Gastrocnemius medialis (tissue), 4 donors: ENCODE results near the gene MAP3K4. TPM values are rescaled to one million over a fixed set of nuclear protein-coding genes. Genes with fewer than 3 reads are reported as not detected.

Source experiments
- ATAC-seq, 2 donors: fragments of 150-250 bp; one replicate each; pipeline ENCODE4 v1.9.1; 2016
- DNase-seq, 2 donors: peaks; one replicate each; pipeline ENCODE4 v3.0.0-alpha.2; 2019
- H3K27ac ChIP-seq, 4 donors: fragments of 200-600 bp; sonication (generic); 1 replicate in 1 of 4; 2 replicates in 3 of 4; pipeline ENCODE4 v1.5.1; 2016 to 2018; ENCODE audit warnings: mild to moderate bottlenecking in 2 of 4, moderate library complexity in 1 of 4
- H3K27me3 ChIP-seq, 3 donors: fragments of 200-600 bp; sonication (generic) in 2 of 3; 1 replicate in 1 of 3; 2 replicates in 2 of 3; pipeline versions ENCODE4 v1.5.1 to v1.6.0; 2016 to 2019; ENCODE audit warnings: mild to moderate bottlenecking in 1 of 3, moderate library complexity in 1 of 3
- H3K36me3 ChIP-seq, 2 donors: fragments of 200-600 bp; sonication (generic) in 1 of 2; one replicate each; pipeline ENCODE4 v1.5.1; 2017 to 2018
- H3K4me1 ChIP-seq, 2 donors: fragments of 200-600 bp; sonication (generic) in 1 of 2; one replicate each; pipeline ENCODE4 v1.5.1; 2016 to 2017; ENCODE audit warnings: mild to moderate bottlenecking in 2 of 2
- H3K4me3 ChIP-seq, 4 donors: fragments of 200-600 bp; sonication (generic) in 3 of 4; 1 replicate in 1 of 4; 2 replicates in 3 of 4; pipeline ENCODE4 v1.5.1; 2016 to 2019; ENCODE audit warnings: mild to moderate bottlenecking in 2 of 4
- H3K9me3 ChIP-seq, 3 donors: fragments of 200-600 bp; sonication (generic) in 2 of 3; 1 replicate in 1 of 3; 2 replicates in 2 of 3; pipeline ENCODE4 v1.5.1; 2016 to 2019
- CTCF ChIP-seq, 5 experiments: fragments of 450-650 bp in 3 of 5; fragments of 200-600 bp in 2 of 5; sonication (generic) in 2 of 5; IDR thresholded peaks in 4 of 5; conservative IDR thresholded peaks in 1 of 5; 1 replicate in 4 of 5; 2 replicates in 1 of 5; pipeline ENCODE4 v1.5.1; 2016 to 2019; ENCODE audit warnings: antibody characterized with exemption in 5 of 5, mild to moderate bottlenecking in 3 of 5, moderate library complexity in 3 of 5
- POLR2A ChIP-seq, 2 donors: fragments of 450-650 bp; IDR thresholded peaks; one replicate each; pipeline ENCODE4 v1.6.1; 2017; ENCODE audit warnings: antibody characterized with exemption in 2 of 2, mild to moderate bottlenecking in 2 of 2, moderate library complexity in 2 of 2
- in situ Hi-C, 4 donors: fragments of 200-750 bp; cut with MboI; loops; one replicate each; pipeline versions ENCODE4 v1.15.0 to v1.8.0; 2017; ENCODE audit warnings: low sequenced_read_pairs in 4 of 4
- intact Hi-C: fragments of 100-400 bp; cut with DNase I; formaldehyde crosslinking; loops from one replicate; pipeline ENCODE4 v1.15.1; 2023; ENCODE audit warnings: low total_unique reads
- total RNA-seq, 4 donors: library from RNA; depleted of rRNA; stranded (reverse); fragments of >200 nt; gene quantifications; one replicate each; pipeline versions ENCODE4 v1.1.0 to v1.2.3, GENCODE V29; 2016

MAP3K4 gene
- total RNA-seq, 4 donors from 2014 or later = 17.4 to 28.1 (median 23.6) TPM

- Histone ChIP-seq H3K4me3 (no peak overlapping the region), H3K4me1 (no peaks in the 10 kb centered on the region), H3K27me3 (no peaks in the 10 kb centered on the region), H3K9me3 (no peaks in the 10 kb centered on the region), H3K36me3 (peaks cover 3 to 60% of the 10 kb centered on the region in 2 donors), H3K27ac (no peak overlapping the region)
- intact Hi-C loops = no loop called here
- DNase-seq = no peak
- no peak for ATAC-seq
- TF ChIP-seq CTCF (IDR thresholded peaks at IDR 0.05 in 4 of 5, conservative IDR thresholded peaks at IDR 0.05 in 1 of 5) (no peak), POLR2A (IDR thresholded peaks at IDR 0.05) (no peak)
- in situ Hi-C loops = no loop called here
Measured at GRCh38 chr6:161094955-161095354, 103.4 kb downstream of the MAP3K4 start.

GRCh38 chr6:161095916-161096315 is 104.3 kb downstream of the MAP3K4 start:
- DNase-seq (no peak), ATAC-seq (no peak)
- Histone ChIP-seq H3K9me3 (no peaks in the 10 kb centered on the region), H3K27ac (no peak overlapping the region), H3K36me3 (peaks cover 3 to 66% of the 10 kb centered on the region in 2 donors), H3K4me1 (no peaks in the 10 kb centered on the region), H3K27me3 (no peaks in the 10 kb centered on the region), H3K4me3 (no peak overlapping the region)
- no peak for TF ChIP-seq CTCF (IDR thresholded peaks at IDR 0.05 in 4 of 5, conservative IDR thresholded peaks at IDR 0.05 in 1 of 5)
- no peak for TF ChIP-seq POLR2A (IDR thresholded peaks at IDR 0.05)
- intact Hi-C loops (no loop called here), in situ Hi-C loops (no loop called here)

GRCh38 chr6:161100072-161100471 is 108.5 kb downstream of the MAP3K4 start:
- TF ChIP-seq CTCF (IDR thresholded peaks at IDR 0.05 in 4 of 5, conservative IDR thresholded peaks at IDR 0.05 in 1 of 5) (no peak), POLR2A (IDR thresholded peaks at IDR 0.05) (no peak)
- Histone ChIP-seq H3K4me3 (no peak overlapping the region), H3K4me1 (no peaks in the 10 kb centered on the region), H3K27ac (no peak overlapping the region), H3K27me3 (no peaks in the 10 kb centered on the region), H3K9me3 (no peaks in the 10 kb centered on the region), H3K36me3 (peaks cover 0 to 64% of the 10 kb centered on the region in 2 donors)
- ATAC-seq = no peak
- intact Hi-C loops (no loop called here), in situ Hi-C loops (no loop called here)
- DNase-seq = no peak

- ATAC-seq (no peak), DNase-seq (no peak)
- in situ Hi-C loops = no loop called here
- H3K4me1 ChIP-seq = no peaks in the 10 kb centered on the region
- intact Hi-C loops = no loop called here
- no peak overlapping the region for H3K4me3 ChIP-seq
- H3K27me3 ChIP-seq = no peaks in the 10 kb centered on the region
- H3K27ac ChIP-seq = no peak overlapping the region
- H3K36me3 ChIP-seq = peaks cover 0 to 68% of the 10 kb centered on the region in 2 donors
- no peak for TF ChIP-seq CTCF (IDR thresholded peaks at IDR 0.05 in 4 of 5, conservative IDR thresholded peaks at IDR 0.05 in 1 of 5)
- no peak for TF ChIP-seq POLR2A (IDR thresholded peaks at IDR 0.05)
- H3K9me3 ChIP-seq = no peaks in the 10 kb centered on the region
Measured at GRCh38 chr6:161101517-161101916, 109.9 kb downstream of the MAP3K4 start.

- Histone ChIP-seq H3K27me3 (no peaks in the 10 kb centered on the region), H3K27ac (no peak overlapping the region), H3K9me3 (no peaks in the 10 kb centered on the region), H3K36me3 (peaks cover 0 to 77% of the 10 kb centered on the region in 2 donors), H3K4me3 (no peak overlapping the region), H3K4me1 (no peaks in the 10 kb centered on the region)
- ATAC-seq (no peak), DNase-seq (no peak)
- in situ Hi-C loops (no loop called here), intact Hi-C loops (no loop called here)
- TF ChIP-seq CTCF (IDR thresholded peaks at IDR 0.05 in 4 of 5, conservative IDR thresholded peaks at IDR 0.05 in 1 of 5) = no peak
- TF ChIP-seq POLR2A (IDR thresholded peaks at IDR 0.05) = no peak
Measured at GRCh38 chr6:161103475-161103874, 111.9 kb downstream of the MAP3K4 start.
